ENCODE measurements around the gene FARP2. TPM values are rescaled to one million over a fixed set of nuclear protein-coding genes. Genes with fewer than 3 reads are reported as not detected.

The FARP2 gene
- total and polyA plus RNA-seq, 2 of the 13 experiments (the other 11 are each of a cell fraction or from before 2014, with no cell fraction given), result 28.0 to 45.4 TPM

GRCh38 chr2:241316825-241317224 lies 39.3 kb upstream of the FARP2 start (continued):
- TF ChIP-seq STAT6 (CRISPR knock-in tag; IDR thresholded peaks at IDR 0.05; ENCODE audit: borderline replicate concordance) (no peak), NFE2L1 (CRISPR knock-in tag; IDR thresholded peaks at IDR 0.05; ENCODE audit: borderline replicate concordance) (no peak), ZBTB37 (CRISPR knock-in tag; IDR thresholded peaks at IDR 0.05) (no peak), TMF1 (CRISPR knock-in tag; IDR thresholded peaks at IDR 0.05; ENCODE audit: low read depth) (no peak), ZKSCAN1 (IDR thresholded peaks at IDR 0.05; ENCODE audit: low read length) (peak; percentile 86), ZNF281 (CRISPR knock-in tag; IDR thresholded peaks at IDR 0.05; ENCODE audit: borderline replicate concordance) (0 out of 2 replicates have a peak, but pooled peaks have one; percentile 22), ARID2 (CRISPR knock-in tag; IDR thresholded peaks at IDR 0.05; ENCODE audit: borderline replicate concordance) (0 out of 2 replicates have a peak, but pooled peaks have one; percentile 78), ZMYM3 (CRISPR knock-in tag; IDR thresholded peaks at IDR 0.05) (no peak), KLF12 (CRISPR knock-in tag; IDR thresholded peaks at IDR 0.05; ENCODE audit: borderline replicate concordance) (no peak), ZNF576 (CRISPR knock-in tag; IDR thresholded peaks at IDR 0.05) (no peak), HINFP (CRISPR knock-in tag; IDR thresholded peaks at IDR 0.05; ENCODE audit: low read depth) (no peak), CERS6 (CRISPR knock-in tag; IDR thresholded peaks at IDR 0.05) (no peak), ZNF18 (CRISPR knock-in tag; IDR thresholded peaks at IDR 0.05; ENCODE audit: insufficient replicate concordance) (no peak), SMARCC2 (IDR thresholded peaks at IDR 0.05) (no peak), FOXK1 (CRISPR knock-in tag; IDR thresholded peaks at IDR 0.05; ENCODE audit: borderline replicate concordance, low read depth) (peak; percentile 31; the same call in 1 of the 2 replicates), HIVEP1 (CRISPR knock-in tag; IDR thresholded peaks at IDR 0.05) (no peak)

Data from HepG2 (cell line).